Type B pancreatic cell (in vitro differentiated cells): ENCODE data around the gene COL26A1. TPM values are rescaled to one million over a fixed set of nuclear protein-coding genes. Genes with fewer than 3 reads are reported as not detected.

Source experiments
- DNase-seq: peaks from one replicate; pipeline ENCODE4 v3.0.0; 2021; ENCODE audit warnings: mixed read lengths; ENCODE audit not compliant: unreplicated experiment; ENCODE audit errors: extremely low spot score
- H3K27ac Mint-ChIP-seq: 2 replicates; pipeline ENCODE4 v1.8.0; 2021; ENCODE audit warnings: mild to moderate bottlenecking, mixed read lengths
- H3K27me3 Mint-ChIP-seq: 2 replicates; pipeline ENCODE4 v1.8.0; 2021; ENCODE audit warnings: mixed read lengths
- H3K36me3 Mint-ChIP-seq: 2 replicates; pipeline ENCODE4 v1.8.0; 2021; ENCODE audit warnings: mixed read lengths
- H3K4me1 Mint-ChIP-seq: one replicate; pipeline ENCODE4 v1.8.0; 2021; ENCODE audit warnings: mixed read lengths; ENCODE audit not compliant: unreplicated experiment
- H3K4me3 Mint-ChIP-seq: 2 replicates; pipeline ENCODE4 v1.8.0; 2021; ENCODE audit warnings: mild to moderate bottlenecking, mixed read lengths
- H3K9me3 Mint-ChIP-seq: 2 replicates; pipeline ENCODE4 v1.8.0; 2021; ENCODE audit warnings: mixed read lengths
- CTCF ChIP-seq: fragments of 200-600 bp; sonication (generic); conservative IDR thresholded peaks from 2 replicates; pipeline ENCODE4 v1.5.0; 2021; ENCODE audit warnings: antibody characterized with exemption, mild to moderate bottlenecking
- total RNA-seq: library from RNA; stranded (reverse); gene quantifications from 2 replicates; pipeline ENCODE4 v1.2.1, GENCODE V29; 2021; ENCODE audit warnings: low replicate concordance

COL26A1 gene
- total RNA-seq, 1 donor from 2014 or later = 47.9 TPM

GRCh38 chr7:101554584-101555268 lies 192.1 kb downstream of the COL26A1 start:
- peaks cover 7% of the 10 kb centered on the region for H3K36me3 Mint-ChIP-seq
- peak; percentile 6 for DNase-seq

GRCh38 chr7:101555269-101555920 lies 192.7 kb downstream of the COL26A1 start:
- Mint-ChIP-seq H3K36me3 (peaks cover 7% of the 10 kb centered on the region), H3K4me1 (no peaks in the 10 kb centered on the region), H3K27ac (peak overlapping the region; percentile 29), H3K4me3 (no peak overlapping the region), H3K9me3 (no peaks in the 10 kb centered on the region), H3K27me3 (no peaks in the 10 kb centered on the region)
- TF ChIP-seq CTCF = no peak
- peak; percentile 51 for DNase-seq

More at GRCh38 chr7:101554584-101555268, 192.1 kb downstream of the COL26A1 start:
- H3K4me3 Mint-ChIP-seq = no peak overlapping the region
- H3K27me3 Mint-ChIP-seq = no peaks in the 10 kb centered on the region
- H3K4me1 Mint-ChIP-seq = no peaks in the 10 kb centered on the region
- no peaks in the 10 kb centered on the region for H3K9me3 Mint-ChIP-seq
- peak overlapping the region; percentile 29 for H3K27ac Mint-ChIP-seq
- TF ChIP-seq CTCF = no peak

- H3K27ac Mint-ChIP-seq = no peak overlapping the region
- H3K27me3 Mint-ChIP-seq = no peaks in the 10 kb centered on the region
- no peaks in the 10 kb centered on the region for H3K4me1 Mint-ChIP-seq
- H3K4me3 Mint-ChIP-seq = no peak overlapping the region
- DNase-seq = peak; percentile 34
- peaks cover 7% of the 10 kb centered on the region for H3K36me3 Mint-ChIP-seq
- no peaks in the 10 kb centered on the region for H3K9me3 Mint-ChIP-seq
- no peak for TF ChIP-seq CTCF
Measured at GRCh38 chr7:101555921-101556275, 193.2 kb downstream of the COL26A1 start.

- no peaks in the 10 kb centered on the region for H3K4me1 Mint-ChIP-seq
- no peak overlapping the region for H3K27ac Mint-ChIP-seq
- DNase-seq = peak; percentile 4
- H3K4me3 Mint-ChIP-seq = no peak overlapping the region
- TF ChIP-seq CTCF = no peak
- H3K27me3 Mint-ChIP-seq = no peaks in the 10 kb centered on the region
- H3K36me3 Mint-ChIP-seq = peaks cover 7% of the 10 kb centered on the region
- H3K9me3 Mint-ChIP-seq = no peaks in the 10 kb centered on the region
Measured at GRCh38 chr7:101556453-101556968, 193.8 kb downstream of the COL26A1 start.

- Mint-ChIP-seq H3K4me3 (no peak overlapping the region), H3K4me1 (peaks cover 1% of the 10 kb centered on the region), H3K27ac (no peak overlapping the region), H3K27me3 (peaks cover 2% of the 10 kb centered on the region), H3K36me3 (peaks cover 7% of the 10 kb centered on the region), H3K9me3 (no peaks in the 10 kb centered on the region)
- TF ChIP-seq CTCF = no peak
- no peak for DNase-seq
Measured at GRCh38 chr7:101557421-101557820, 194.7 kb downstream of the COL26A1 start.
